ENCODE data around the gene MRPL10.

- TF ChIP-seq CTCF (IDR thresholded peaks at IDR 0.05; ENCODE audit: low read length) (no peak), EZH2 (optimal IDR thresholded peaks at IDR 0.05; ENCODE audit: low read depth, low read length) (no peak)
These were observed 20.3 kb downstream of the MRPL10 start for GRCh38 chr17:47810901-47811635.

Measured in MM.1S (cell line).